KOPT-K1 (cell line): ENCODE results near the gene HOMER2.
"Not testable (repeated sequence)": the region's sequence is repeated elsewhere in the genome, so short reads cannot be mapped to it uniquely, and the experiment has no call there.

Experiments used
- H3K27ac ChIP-seq: fragments of 200-600 bp; sonication (generic); 2 replicates; pipeline ENCODE4 v1.5.1; 2016; ENCODE audit warnings: antibody characterized with exemption, mild to moderate bottlenecking, low read depth, low read length; ENCODE audit not compliant: poor library complexity, severe bottlenecking
- H3K36me3 ChIP-seq: fragments of 200-600 bp; sonication (generic); 2 replicates; pipeline ENCODE4 v1.5.1; 2017; ENCODE audit warnings: antibody characterized with exemption, mild to moderate bottlenecking, low read length, moderate library complexity; ENCODE audit not compliant: insufficient read depth
- H3K9me3 ChIP-seq: fragments of 200-600 bp; sonication (generic); 2 replicates; pipeline ENCODE4 v1.5.1; 2017; ENCODE audit warnings: antibody characterized with exemption, low read length, mild to moderate bottlenecking; ENCODE audit not compliant: insufficient read depth, poor library complexity, severe bottlenecking

Gene HOMER2

GRCh38 chr15:82875411-82876003 lies 77.0 kb downstream of the HOMER2 start:
- Histone ChIP-seq H3K27ac (no peak overlapping the region), H3K36me3 (no peaks in the 10 kb centered on the region), H3K9me3 (no peaks in the 10 kb centered on the region)

GRCh38 chr15:82874961-82875360 lies 77.6 kb downstream of the HOMER2 start:
- Histone ChIP-seq H3K9me3 (no peaks in the 10 kb centered on the region), H3K36me3 (no peaks in the 10 kb centered on the region), H3K27ac (no peak overlapping the region)

- no peaks in the 10 kb centered on the region for H3K9me3 ChIP-seq
- no peaks in the 10 kb centered on the region for H3K36me3 ChIP-seq
- H3K27ac ChIP-seq, result no peak overlapping the region
These were observed 78.3 kb downstream of the HOMER2 start for GRCh38 chr15:82874267-82874666.

- Histone ChIP-seq H3K36me3 (no peaks in the 10 kb centered on the region), H3K9me3 (no peaks in the 10 kb centered on the region)
These were observed 79.4 kb downstream of the HOMER2 start for GRCh38 chr15:82873000-82873680.

GRCh38 chr15:82871832-82872484 lies 80.6 kb downstream of the HOMER2 start:
- H3K36me3 ChIP-seq, result no peaks in the 10 kb centered on the region
- no peak overlapping the region for H3K27ac ChIP-seq

More at GRCh38 chr15:82873000-82873680, 79.4 kb downstream of the HOMER2 start:
- no peak overlapping the region for H3K27ac ChIP-seq

GRCh38 chr15:82871358-82871757 lies 81.2 kb downstream of the HOMER2 start:
- no peaks in the 10 kb centered on the region for H3K9me3 ChIP-seq
- H3K36me3 ChIP-seq, result no peaks in the 10 kb centered on the region
- H3K27ac ChIP-seq, result no peak overlapping the region

More at GRCh38 chr15:82871832-82872484, 80.6 kb downstream of the HOMER2 start:
- H3K9me3 ChIP-seq, result no peaks in the 10 kb centered on the region

GRCh38 chr15:82870727-82871320 lies 81.7 kb downstream of the HOMER2 start:
- H3K36me3 ChIP-seq, result no peaks in the 10 kb centered on the region
- H3K27ac ChIP-seq, result no peak overlapping the region
- H3K9me3 ChIP-seq, result no peaks in the 10 kb centered on the region

GRCh38 chr15:82865981-82866380 lies 86.5 kb downstream of the HOMER2 start:
- H3K9me3 ChIP-seq, H3K27ac ChIP-seq, H3K36me3 ChIP-seq: not testable (repeated sequence)

- H3K27ac ChIP-seq, H3K9me3 ChIP-seq, H3K36me3 ChIP-seq: not testable (repeated sequence)
These were observed 86.9 kb downstream of the HOMER2 start for GRCh38 chr15:82865581-82865980.

- no peak overlapping the region for H3K27ac ChIP-seq
- H3K36me3 ChIP-seq, result no peaks in the 10 kb centered on the region
- H3K9me3 ChIP-seq, result no peaks in the 10 kb centered on the region
These were observed 87.6 kb downstream of the HOMER2 start for GRCh38 chr15:82864967-82865366.

- no peaks in the 10 kb centered on the region for H3K9me3 ChIP-seq
- no peaks in the 10 kb centered on the region for H3K36me3 ChIP-seq
- no peak overlapping the region for H3K27ac ChIP-seq
These were observed 89.6 kb downstream of the HOMER2 start for GRCh38 chr15:82862886-82863285.

- no peaks in the 10 kb centered on the region for H3K9me3 ChIP-seq
These were observed 93.6 kb downstream of the HOMER2 start for GRCh38 chr15:82858932-82859331.

GRCh38 chr15:82856397-82857170 lies 95.9 kb downstream of the HOMER2 start:
- Histone ChIP-seq H3K36me3 (no peaks in the 10 kb centered on the region), H3K9me3 (no peaks in the 10 kb centered on the region), H3K27ac (peak overlapping the region; percentile 11)

More at GRCh38 chr15:82858932-82859331, 93.6 kb downstream of the HOMER2 start:
- H3K36me3 ChIP-seq, result no peaks in the 10 kb centered on the region
- no peak overlapping the region for H3K27ac ChIP-seq

- Histone ChIP-seq H3K36me3 (no peaks in the 10 kb centered on the region), H3K27ac (peak overlapping the region; percentile 62), H3K9me3 (no peaks in the 10 kb centered on the region)
These were observed 97.0 kb downstream of the HOMER2 start for GRCh38 chr15:82855286-82856100.
